Esophagus (tissue), 2 donors: Measurements from ENCODE around the gene OR52L1. TPM values are rescaled to one million over a fixed set of nuclear protein-coding genes. Genes with fewer than 3 reads are reported as not detected.

ENCODE experiments used
- H3K27ac ChIP-seq, 2 donors: one replicate each; pipeline ENCODE4 v1.5.1; 2013; ENCODE audit warnings: low read depth in 2 of 2, mild to moderate bottlenecking in 2 of 2, inconsistent platforms in 1 of 2, low read length in 1 of 2, moderate library complexity in 1 of 2
- H3K27me3 ChIP-seq, 2 donors: one replicate each; pipeline ENCODE4 v1.6.1; 2013; ENCODE audit warnings: low read length in 2 of 2, control low read depth in 1 of 2, mild to moderate bottlenecking in 1 of 2; ENCODE audit not compliant: insufficient read depth in 2 of 2, control insufficient read depth in 1 of 2
- H3K36me3 ChIP-seq, 2 donors: one replicate each; pipeline ENCODE4 v1.6.1; 2013; ENCODE audit warnings: low read length in 1 of 2; ENCODE audit not compliant: control insufficient read depth in 2 of 2, insufficient read depth in 2 of 2
- H3K4me1 ChIP-seq, 2 donors: one replicate each; pipeline ENCODE4 v1.6.1; 2013; ENCODE audit warnings: low read length in 1 of 2; ENCODE audit not compliant: control insufficient read depth in 2 of 2, insufficient read depth in 2 of 2
- H3K4me3 ChIP-seq, 2 donors: one replicate each; pipeline ENCODE4 v1.5.1; 2013; ENCODE audit warnings: low read length in 2 of 2, mild to moderate bottlenecking in 2 of 2, low read depth in 1 of 2, moderate library complexity in 1 of 2
- H3K9me3 ChIP-seq, 2 donors: one replicate each; pipeline ENCODE4 v1.6.1; 2013; ENCODE audit warnings: mild to moderate bottlenecking in 2 of 2, low read depth in 1 of 2, low read length in 1 of 2, moderate library complexity in 1 of 2; ENCODE audit not compliant: control insufficient read depth in 2 of 2, insufficient read depth in 1 of 2
- WGBS, 2 donors: extraction: QIAGEN DNeasy Blood & Tissue Kit; methylation state at CpG; one replicate each; pipeline ENCODE4 v1.1.7; 2013; 5-methylcytosine and 5-hydroxymethylcytosine counted together
- polyA plus RNA-seq, 2 donors: library from polyadenylated mRNA; stranded (reverse); fragments of 200-250 nt; gene quantifications; one replicate each; pipeline ENCODE4 v1.2.3, GENCODE V29; 2013
- donor health status: healthy with polysubstance abuse.
- donor health status: Bipolar disorder and iron deficiency.

The OR52L1 gene
- polyA plus RNA-seq: not detected

DNA sequence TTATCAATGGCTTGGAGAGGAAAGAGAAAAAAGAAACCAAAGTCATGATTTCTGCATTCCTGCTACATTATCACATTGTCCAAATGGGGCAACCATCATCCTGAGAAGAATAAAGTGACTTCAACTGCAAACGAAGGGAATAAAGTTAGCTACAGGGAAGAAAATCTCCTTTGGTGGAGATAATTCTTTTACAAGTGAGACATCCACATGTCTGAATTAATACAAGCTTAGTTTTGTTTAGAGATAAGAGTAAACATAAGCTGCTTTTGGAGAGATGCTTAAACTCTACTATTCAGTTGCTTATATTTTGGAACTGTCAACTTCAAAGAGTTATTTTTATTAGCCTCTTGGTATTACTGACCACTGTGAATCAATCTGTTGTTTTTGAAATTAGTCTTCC is at the start of gene OR52L1:
TSS of gene OR52L1 (minus strand) at position 101 of the 400 bp plus-strand sequence. CDS start at position 46, 55 bp downstream.
- no peak within 1 kb of the TSS for H3K27ac ChIP-seq
- H3K4me3 ChIP-seq: no peak within 1 kb of the TSS
- whole genome bisulfite sequencing, 2 donors: 41 to 65% methylated on average over 1 of the region's 1 CpG
- peaks cover 0 to 5% of the 10 kb centered on the region in 2 donors for H3K9me3 ChIP-seq
- H3K36me3 ChIP-seq: no peaks in the 10 kb centered on the region
- H3K4me1 ChIP-seq: no peaks in the 10 kb centered on the region
- no peaks in the 10 kb centered on the region for H3K27me3 ChIP-seq

DNA sequence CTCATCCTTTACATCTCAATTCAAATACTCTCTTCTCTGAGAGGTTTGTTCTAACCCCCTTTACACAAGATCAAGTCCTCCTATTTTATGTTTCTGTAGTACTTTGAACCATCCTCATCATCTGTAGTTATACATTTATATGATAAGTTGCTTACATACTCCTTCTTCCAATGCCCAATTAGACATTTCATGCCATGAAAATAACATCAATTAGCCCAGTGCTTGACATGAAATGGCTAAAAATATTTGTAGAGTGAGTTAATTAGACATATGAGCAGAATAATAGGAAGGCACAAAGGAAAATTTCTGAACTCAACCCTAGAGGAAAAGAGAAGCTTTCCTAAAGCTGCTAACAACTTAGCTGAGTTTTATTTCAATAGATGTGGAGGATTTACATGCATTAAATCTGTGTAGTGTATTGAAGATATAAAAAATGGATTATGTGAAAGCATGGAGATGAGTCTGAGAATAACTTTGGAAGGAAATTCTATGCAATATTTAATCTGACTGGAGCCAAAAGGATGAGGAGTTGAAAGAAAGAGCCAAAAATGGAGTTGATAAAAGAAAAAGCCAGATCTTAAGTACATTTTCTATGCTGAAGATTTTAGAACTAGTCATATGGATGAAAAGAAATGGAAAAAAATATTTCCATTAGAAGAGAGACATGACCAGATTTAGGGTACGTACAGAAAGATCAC is 44.1 kb upstream of the OR52L1 start, which contains the start of gene OR56A1:
TSS of gene OR56A1 (minus strand) at position 51 of the 698 bp plus-strand sequence. CDS start 3,066 bp downstream, outside the sequence.
- no peaks in the 10 kb centered on the region for H3K27me3 ChIP-seq
- no peak within 1 kb of the TSS for H3K4me3 ChIP-seq
- H3K27ac ChIP-seq: no peak within 1 kb of the TSS
- no peaks in the 10 kb centered on the region for H3K36me3 ChIP-seq
- 76 to 82% methylated on average over 1 of the region's 1 CpG for WGBS, 2 donors
- no peaks in the 10 kb centered on the region for H3K9me3 ChIP-seq
- H3K4me1 ChIP-seq: no peaks in the 10 kb centered on the region

DNA sequence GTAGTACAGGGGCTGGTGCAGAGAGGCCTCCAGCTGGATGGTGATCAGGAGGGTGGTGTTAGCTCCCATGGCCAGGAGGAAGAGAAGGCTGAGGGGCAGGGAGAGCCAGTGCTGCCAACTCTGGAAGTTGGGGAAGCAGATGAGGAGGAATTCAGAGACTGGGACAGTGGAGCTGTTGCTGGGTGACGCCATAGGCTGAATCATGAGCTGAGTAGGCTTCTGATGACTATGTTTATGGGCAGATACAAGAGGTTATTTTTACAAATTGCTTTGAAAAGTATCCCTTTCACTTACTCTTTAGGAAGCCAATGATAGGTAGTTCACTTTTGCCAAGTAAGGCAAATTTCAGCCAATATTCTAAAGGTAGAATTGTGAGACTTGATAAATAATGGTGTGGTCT is 40.7 kb upstream of the OR52L1 start:
- no peaks in the 10 kb centered on the region for H3K27me3 ChIP-seq
- no peaks in the 10 kb centered on the region for H3K4me1 ChIP-seq
- WGBS, 2 donors: 80 to 81% methylated on average over 1 of the region's 1 CpG
- no peaks in the 10 kb centered on the region for H3K36me3 ChIP-seq
- H3K27ac ChIP-seq: no peak overlapping the region
- H3K4me3 ChIP-seq: no peak overlapping the region
- H3K9me3 ChIP-seq: no peaks in the 10 kb centered on the region

GRCh38 chr11:6025056-6025455 is 38.3 kb upstream of the OR52L1 start:
- Histone ChIP-seq H3K36me3 (no peaks in the 10 kb centered on the region), H3K4me1 (no peaks in the 10 kb centered on the region), H3K27me3 (no peaks in the 10 kb centered on the region), H3K4me3 (no peak overlapping the region), H3K9me3 (no peaks in the 10 kb centered on the region), H3K27ac (no peak overlapping the region)
- WGBS, 2 donors: 74 to 75% methylated on average over 2 of the region's 2 CpGs

GRCh38 chr11:6022956-6023355 is 36.2 kb upstream of the OR52L1 start:
- H3K36me3 ChIP-seq: no peaks in the 10 kb centered on the region
- no peak overlapping the region for H3K27ac ChIP-seq
- no peaks in the 10 kb centered on the region for H3K9me3 ChIP-seq
- no peaks in the 10 kb centered on the region for H3K27me3 ChIP-seq
- no peaks in the 10 kb centered on the region for H3K4me1 ChIP-seq
- WGBS, 2 donors: 2 to 4% methylated on average over 4 of the region's 4 CpGs
- no peak overlapping the region for H3K4me3 ChIP-seq

- no peaks in the 10 kb centered on the region for H3K36me3 ChIP-seq
- no peaks in the 10 kb centered on the region for H3K4me1 ChIP-seq
- WGBS, 2 donors: 73 to 97% methylated on average over 3 of the region's 3 CpGs
- H3K4me3 ChIP-seq: no peak overlapping the region
- no peaks in the 10 kb centered on the region for H3K27me3 ChIP-seq
- H3K9me3 ChIP-seq: peaks cover 0 to 2% of the 10 kb centered on the region in 2 donors
- H3K27ac ChIP-seq: no peak overlapping the region
Measured at GRCh38 chr11:6013042-6013441, 26.3 kb upstream of the OR52L1 start.

GRCh38 chr11:6012035-6012668 is 25.4 kb upstream of the OR52L1 start:
- no peaks in the 10 kb centered on the region for H3K4me1 ChIP-seq
- no peak overlapping the region for H3K27ac ChIP-seq
- 71 to 79% methylated on average over 4 of the region's 4 CpGs for WGBS, 2 donors
- H3K27me3 ChIP-seq: no peaks in the 10 kb centered on the region
- H3K4me3 ChIP-seq: no peak overlapping the region
- H3K9me3 ChIP-seq: peaks cover 0 to 2% of the 10 kb centered on the region in 2 donors
- no peaks in the 10 kb centered on the region for H3K36me3 ChIP-seq

- Histone ChIP-seq H3K4me1 (no peaks in the 10 kb centered on the region), H3K36me3 (no peaks in the 10 kb centered on the region), H3K27me3 (no peaks in the 10 kb centered on the region), H3K27ac (no peak within 1 kb of the TSS), H3K9me3 (peaks cover 0 to 3% of the 10 kb centered on the region in 2 donors), H3K4me3 (no peak within 1 kb of the TSS)
Measured at GRCh38 chr11:6006846-6007245, 20.1 kb upstream of the OR52L1 start, which contains the start of gene OR56A4. TSS of gene OR56A4 (minus strand) at chr11:6006946. CDS start at chr11:6002992, 3,954 bp downstream.

DNA sequence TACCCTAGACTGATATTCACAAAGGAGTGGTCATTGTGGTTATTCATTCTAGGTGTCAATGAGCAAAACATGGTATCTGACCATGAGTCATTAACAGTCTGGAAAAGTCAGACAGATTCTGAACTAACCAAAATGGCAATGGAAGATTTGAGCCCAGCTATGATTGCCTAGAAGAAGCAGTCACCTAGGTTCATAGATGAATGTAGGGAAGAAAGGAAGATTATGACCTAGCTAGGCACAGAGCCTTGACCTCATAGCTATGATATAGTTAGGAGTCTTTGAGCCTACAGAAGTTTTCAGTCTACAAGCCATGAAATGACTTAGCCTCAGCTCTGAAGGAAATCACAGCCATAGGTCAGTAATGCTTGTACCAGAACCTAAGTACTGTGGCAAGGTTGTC is 19.6 kb upstream of the OR52L1 start:
- H3K4me1 ChIP-seq: no peaks in the 10 kb centered on the region
- no peak overlapping the region for H3K27ac ChIP-seq
- H3K4me3 ChIP-seq: no peak overlapping the region
- no peaks in the 10 kb centered on the region for H3K27me3 ChIP-seq
- peaks cover 0 to 3% of the 10 kb centered on the region in 2 donors for H3K9me3 ChIP-seq
- no peaks in the 10 kb centered on the region for H3K36me3 ChIP-seq
